Stimulated activated CD8-positive, alpha-beta memory T cell treated with anti-CD3 and anti-CD28 coated beads, Interleukin-7, amount 100 ng/mL, for 24 hours (primary cell): ENCODE results near the gene LYPD8.
"Not testable (repeated sequence)": the region's sequence is repeated elsewhere in the genome, so short reads cannot be mapped to it uniquely, and the experiment has no call there.

Source experiments
- DNase-seq: peaks from one replicate; pipeline ENCODE4 v3.0.0-alpha.2; 2020; ENCODE audit warnings: low read depth

The LYPD8 gene

GRCh38 chr1:248755517-248755916 lies at the start of gene LYPD8:
Gene LYPD8 (minus strand): TSS chr1:248755759. CDS start chr1:248751081, 4,678 bp downstream.
- no peak for DNase-seq

- no peak for DNase-seq
Measured at GRCh38 chr1:248804771-248805681, 49.5 kb upstream of the LYPD8 start.

DNA sequence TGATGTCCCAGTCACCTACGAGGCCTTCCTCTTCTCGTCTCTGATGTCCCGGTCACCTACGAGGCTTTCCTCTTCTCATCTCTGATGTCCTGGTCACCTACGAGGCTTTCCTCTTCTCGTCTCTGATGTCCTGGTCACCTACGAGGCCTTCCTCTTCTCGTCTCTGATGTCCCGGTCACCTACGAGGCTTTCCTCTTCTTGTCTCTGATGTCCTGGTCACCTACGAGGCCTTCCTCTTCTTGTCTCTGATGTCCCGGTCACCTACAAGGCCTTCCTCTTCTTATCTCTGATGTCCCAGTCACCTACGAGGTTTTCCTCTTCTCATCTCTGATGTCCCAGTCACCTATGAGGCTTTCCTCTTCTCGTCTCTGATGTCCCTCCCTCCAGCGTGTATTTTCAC lies 47.9 kb upstream of the LYPD8 start:
- not testable (repeated sequence) for DNase-seq

DNA sequence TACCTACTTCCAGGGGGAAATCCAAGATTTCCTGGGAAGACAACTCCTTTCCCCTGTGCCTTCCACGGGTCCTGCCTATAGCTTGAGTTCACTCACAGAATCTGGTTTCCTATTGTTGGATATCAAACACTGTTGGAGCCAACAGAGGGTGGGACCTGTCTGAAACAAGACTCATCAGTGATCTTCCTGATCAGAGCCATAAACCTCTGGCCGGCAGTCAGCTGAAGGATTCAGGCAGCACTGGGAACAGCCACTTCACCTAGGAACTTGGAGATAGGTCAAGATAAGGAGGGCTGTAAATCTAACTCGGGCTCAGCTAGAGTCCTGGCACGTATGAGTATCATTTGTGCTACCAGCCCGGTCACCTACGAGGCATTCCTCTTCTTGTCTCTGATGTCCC lies 46.9 kb upstream of the LYPD8 start:
- DNase-seq: no peak

DNA sequence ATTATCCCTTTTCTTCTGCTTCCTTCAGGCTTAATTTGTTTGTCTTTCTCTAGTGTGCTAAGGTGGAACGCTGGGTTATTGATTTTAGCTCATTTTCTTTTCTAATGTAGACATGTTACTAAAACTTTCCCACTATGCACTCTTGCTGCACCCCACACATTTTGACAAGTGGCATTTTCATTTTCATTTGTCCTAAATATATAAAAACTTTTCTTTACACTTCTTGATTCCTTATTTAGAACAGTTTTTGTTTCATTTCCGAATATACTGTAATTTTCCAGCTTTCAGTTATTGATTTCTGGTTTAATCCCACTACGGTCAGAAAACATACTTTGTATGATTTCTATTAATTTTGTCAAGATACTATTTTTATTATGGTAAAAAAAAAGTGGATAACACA lies 44.9 kb upstream of the LYPD8 start:
- DNase-seq: no peak

DNA sequence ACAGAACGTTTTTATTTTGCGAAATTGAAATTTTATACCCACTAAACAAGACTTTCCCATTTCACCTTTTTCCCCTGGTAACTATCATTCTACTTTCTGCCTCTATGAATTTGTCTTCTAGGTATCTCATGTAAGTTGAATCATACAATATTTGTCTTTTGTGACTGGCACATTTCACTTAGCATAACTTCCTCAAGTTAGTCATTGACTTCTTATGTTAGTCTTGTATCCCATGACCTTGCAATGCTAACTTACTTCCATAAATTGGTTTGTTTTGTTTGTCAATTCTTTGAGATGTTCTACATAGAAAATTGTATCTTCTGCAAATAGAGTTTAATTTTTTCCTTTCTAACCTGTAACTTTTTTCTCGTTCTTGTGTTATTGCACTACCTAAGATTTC lies 43.2 kb upstream of the LYPD8 start:
- no peak for DNase-seq

GRCh38 chr1:248794663-248795062 lies 39.1 kb upstream of the LYPD8 start:
- DNase-seq: not testable (repeated sequence)

- no peak for DNase-seq
Measured at GRCh38 chr1:248793592-248793991, 38.0 kb upstream of the LYPD8 start.

GRCh38 chr1:248792342-248792741 lies 36.8 kb upstream of the LYPD8 start:
- no peak for DNase-seq

DNA sequence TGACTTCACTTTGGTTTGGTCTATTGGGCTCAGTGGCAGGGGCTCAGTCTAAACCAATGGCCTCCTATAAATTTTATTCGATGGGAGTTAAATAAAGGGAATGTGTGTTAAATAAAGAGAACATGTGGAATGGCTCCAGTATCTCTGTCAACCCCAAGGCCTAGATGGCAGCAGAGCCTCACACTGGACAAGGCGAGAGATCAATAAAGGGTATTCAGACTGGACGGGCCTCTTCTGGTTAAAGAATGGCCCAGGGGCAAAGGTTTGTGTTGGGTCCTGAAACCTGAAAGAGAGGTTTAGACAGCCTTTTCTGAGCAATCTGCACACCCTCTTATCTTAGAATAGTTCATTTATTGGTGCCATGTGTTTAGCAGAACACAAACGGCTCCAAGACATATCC lies 35.5 kb upstream of the LYPD8 start:
- no peak for DNase-seq

DNA sequence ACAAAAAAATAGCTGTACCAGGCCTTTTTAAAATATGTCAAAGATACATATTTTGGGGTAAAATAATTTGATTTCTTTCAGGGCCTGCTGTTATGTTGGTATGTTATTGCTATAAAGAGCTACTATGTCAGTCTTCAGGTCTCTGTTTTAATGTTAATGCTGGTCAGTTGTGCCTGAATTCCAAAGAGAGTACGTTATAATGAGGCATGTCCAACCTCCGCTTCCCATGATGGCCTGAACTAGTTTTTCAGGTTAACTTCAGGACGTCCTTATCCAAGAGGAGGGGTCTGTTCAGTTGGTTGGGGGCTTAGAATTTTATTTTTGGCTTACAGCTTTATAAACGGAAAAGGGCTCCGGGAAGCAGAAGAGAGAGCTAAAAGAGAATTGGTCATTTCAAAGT lies 34.9 kb upstream of the LYPD8 start:
- no peak for DNase-seq

GRCh38 chr1:248789337-248789736 lies 33.8 kb upstream of the LYPD8 start:
- DNase-seq: not testable (repeated sequence)

DNA sequence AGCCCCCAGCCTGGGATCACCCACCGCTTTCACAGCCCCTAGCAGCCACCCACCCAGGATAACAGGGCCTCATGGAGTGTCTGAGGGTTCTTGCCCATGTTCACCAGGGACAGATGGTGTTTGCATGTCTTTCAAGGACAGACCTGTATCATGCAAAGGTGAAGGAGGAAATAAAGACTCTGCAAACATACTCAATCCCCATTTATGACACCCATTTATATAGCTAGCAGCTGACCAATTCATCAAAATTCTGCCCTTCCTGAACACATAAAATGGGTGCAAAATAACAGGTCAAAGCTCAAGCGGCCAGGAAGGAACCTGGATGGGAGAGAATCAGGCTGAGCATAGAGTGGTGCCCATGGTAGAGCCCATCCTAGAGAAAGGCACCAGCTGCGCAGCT lies 32.8 kb upstream of the LYPD8 start:
- no peak for DNase-seq

GRCh38 chr1:248787430-248787829 lies 31.9 kb upstream of the LYPD8 start:
- DNase-seq: no peak

DNA sequence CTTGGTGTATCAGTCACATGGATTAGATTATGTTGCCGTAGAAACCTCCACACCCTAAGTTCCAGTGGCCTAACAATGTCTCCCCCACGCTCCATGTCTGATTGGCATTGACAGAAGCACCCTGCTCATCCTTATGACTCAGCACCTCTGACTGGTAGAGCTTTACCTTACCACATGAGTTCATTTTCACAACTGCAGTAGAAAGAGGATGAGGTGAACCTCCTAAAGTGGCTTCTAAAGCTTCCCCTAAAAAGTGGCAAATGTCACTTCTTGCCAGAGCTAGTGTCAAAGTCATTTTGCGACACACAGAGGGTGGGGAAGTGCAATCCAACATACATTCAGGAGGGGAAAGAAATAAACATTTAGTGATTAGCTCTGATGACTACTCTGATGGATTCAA lies 30.6 kb upstream of the LYPD8 start:
- no peak for DNase-seq

GRCh38 chr1:248783367-248783766 lies 27.8 kb upstream of the LYPD8 start:
- DNase-seq: no peak

GRCh38 chr1:248782416-248783141 lies 27.0 kb upstream of the LYPD8 start:
- no peak for DNase-seq

- DNase-seq: no peak
Measured at GRCh38 chr1:248779350-248779749, 23.8 kb upstream of the LYPD8 start.

DNA sequence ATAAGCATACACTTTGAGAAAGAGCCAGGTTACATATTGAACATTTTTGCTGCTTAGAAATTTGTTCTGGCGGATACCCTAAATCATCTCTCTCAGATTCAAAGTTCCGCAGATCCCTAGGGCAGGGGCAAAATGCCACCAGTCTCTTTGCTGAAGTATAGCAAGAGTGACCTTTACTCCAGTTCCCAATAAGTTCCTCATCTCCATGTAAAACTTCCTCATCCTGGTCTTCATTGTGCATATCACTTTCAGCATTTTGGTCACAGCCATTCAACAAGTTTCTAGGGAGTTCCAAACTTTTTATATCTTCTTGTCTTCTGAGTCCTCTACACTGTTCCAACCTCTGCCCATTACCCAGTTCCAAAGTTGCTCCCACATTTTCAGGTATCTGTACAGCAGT lies 23.3 kb upstream of the LYPD8 start:
- no peak for DNase-seq

DNA sequence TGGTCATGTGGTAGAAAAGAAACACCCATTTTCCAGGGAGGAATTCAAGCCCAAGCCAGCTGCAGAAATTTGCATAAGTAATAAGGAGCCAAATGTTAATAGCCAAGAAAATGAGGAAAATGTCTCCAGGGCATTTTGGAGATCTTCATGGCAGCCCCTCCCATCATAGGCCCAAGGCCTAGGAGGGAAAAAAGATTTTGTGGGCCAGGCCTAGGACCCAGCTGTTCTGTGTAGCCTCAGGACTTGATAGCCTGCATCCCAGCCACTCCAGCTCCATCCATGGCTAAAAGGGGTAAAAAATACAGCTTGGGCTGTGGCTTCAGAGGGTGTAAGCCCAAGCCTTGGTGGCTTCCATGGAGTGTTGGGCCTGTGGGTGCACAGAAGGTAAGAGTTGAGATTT lies 21.4 kb upstream of the LYPD8 start:
- DNase-seq: no peak

GRCh38 chr1:248775441-248775840 lies 19.9 kb upstream of the LYPD8 start:
- DNase-seq: no peak

GRCh38 chr1:248759644-248760043 lies 4.1 kb upstream of the LYPD8 start:
- DNase-seq: no peak

DNA sequence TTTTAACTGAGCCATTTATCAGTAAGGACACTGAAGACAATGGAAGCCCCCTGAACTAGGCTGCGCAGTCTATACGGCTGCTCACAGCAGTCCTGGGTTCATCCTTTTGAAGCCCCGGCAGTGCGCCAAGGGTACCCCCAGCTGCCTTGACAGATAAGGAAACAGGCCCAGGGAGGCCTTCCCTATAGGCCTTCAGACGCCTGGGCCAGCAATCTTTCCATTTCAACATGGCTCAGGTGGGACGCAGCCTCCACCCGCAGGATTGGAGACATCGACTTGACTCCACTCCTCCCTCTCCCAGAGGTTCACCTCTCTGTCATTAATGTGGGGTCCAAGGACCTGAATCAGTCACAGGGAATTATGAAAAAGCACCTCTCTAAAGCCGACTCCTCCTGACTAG lies 2.8 kb upstream of the LYPD8 start:
- DNase-seq: no peak
